ENCODE results near the gene CHN1.

The CHN1 gene

GRCh38 chr2:174959787-174960186 lies 45.4 kb downstream of the CHN1 start:
- TF ChIP-seq FOXP2 (optimal IDR thresholded peaks at IDR 0.05; ENCODE audit: borderline replicate concordance, extremely low read depth, extremely low read length, insufficient read depth) = no peak
- TF ChIP-seq SIN3A (IDR thresholded peaks at IDR 0.05; ENCODE audit: borderline replicate concordance, insufficient read depth, low read length) = no peak
- no peak for TF ChIP-seq POLR2AphosphoS5 (IDR thresholded peaks at IDR 0.05; ENCODE audit: low read depth, low read length)
- TF ChIP-seq, protein P1, sequence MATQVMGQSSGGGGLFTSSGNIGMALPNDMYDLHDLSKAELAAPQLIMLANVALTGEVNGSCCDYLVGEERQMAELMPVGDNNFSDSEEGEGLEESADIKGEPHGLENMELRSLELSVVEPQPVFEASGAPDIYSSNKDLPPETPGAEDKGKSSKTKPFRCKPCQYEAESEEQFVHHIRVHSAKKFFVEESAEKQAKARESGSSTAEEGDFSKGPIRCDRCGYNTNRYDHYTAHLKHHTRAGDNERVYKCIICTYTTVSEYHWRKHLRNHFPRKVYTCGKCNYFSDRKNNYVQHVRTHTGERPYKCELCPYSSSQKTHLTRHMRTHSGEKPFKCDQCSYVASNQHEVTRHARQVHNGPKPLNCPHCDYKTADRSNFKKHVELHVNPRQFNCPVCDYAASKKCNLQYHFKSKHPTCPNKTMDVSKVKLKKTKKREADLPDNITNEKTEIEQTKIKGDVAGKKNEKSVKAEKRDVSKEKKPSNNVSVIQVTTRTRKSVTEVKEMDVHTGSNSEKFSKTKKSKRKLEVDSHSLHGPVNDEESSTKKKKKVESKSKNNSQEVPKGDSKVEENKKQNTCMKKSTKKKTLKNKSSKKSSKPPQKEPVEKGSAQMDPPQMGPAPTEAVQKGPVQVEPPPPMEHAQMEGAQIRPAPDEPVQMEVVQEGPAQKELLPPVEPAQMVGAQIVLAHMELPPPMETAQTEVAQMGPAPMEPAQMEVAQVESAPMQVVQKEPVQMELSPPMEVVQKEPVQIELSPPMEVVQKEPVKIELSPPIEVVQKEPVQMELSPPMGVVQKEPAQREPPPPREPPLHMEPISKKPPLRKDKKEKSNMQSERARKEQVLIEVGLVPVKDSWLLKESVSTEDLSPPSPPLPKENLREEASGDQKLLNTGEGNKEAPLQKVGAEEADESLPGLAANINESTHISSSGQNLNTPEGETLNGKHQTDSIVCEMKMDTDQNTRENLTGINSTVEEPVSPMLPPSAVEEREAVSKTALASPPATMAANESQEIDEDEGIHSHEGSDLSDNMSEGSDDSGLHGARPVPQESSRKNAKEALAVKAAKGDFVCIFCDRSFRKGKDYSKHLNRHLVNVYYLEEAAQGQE (IDR thresholded peaks at IDR 0.05; ENCODE audit: insufficient read depth in 1 of 2, low read depth in 2 of 2, low read length in 2 of 2) = no peak
- TF ChIP-seq TAF1 (IDR thresholded peaks at IDR 0.05; ENCODE audit: borderline replicate concordance, insufficient read depth, low read length) = no peak

DNA sequence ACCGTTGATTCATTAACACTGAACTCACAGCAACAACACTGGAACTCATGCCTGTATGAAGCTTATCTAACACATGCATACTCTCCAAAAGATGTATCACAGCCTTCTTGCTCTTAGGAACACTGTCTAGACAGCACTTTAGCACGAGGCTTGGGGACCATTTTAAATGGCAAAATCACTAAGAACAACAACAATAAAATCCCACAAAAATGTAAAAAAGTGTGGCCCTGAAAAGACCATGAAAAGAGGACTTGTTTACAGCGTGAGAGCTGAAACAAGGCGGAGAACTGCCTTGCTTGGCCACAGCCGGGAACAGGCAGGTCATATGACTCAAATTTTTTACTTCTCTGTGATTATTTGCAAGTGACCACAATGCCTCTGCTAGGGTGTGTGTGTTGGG lies 48.1 kb downstream of the CHN1 start:
- TF ChIP-seq SIN3A (IDR thresholded peaks at IDR 0.05; ENCODE audit: borderline replicate concordance, insufficient read depth, low read length) (no peak), FOXP2 (optimal IDR thresholded peaks at IDR 0.05; ENCODE audit: borderline replicate concordance, extremely low read depth, extremely low read length, insufficient read depth) (no peak), TAF1 (IDR thresholded peaks at IDR 0.05; ENCODE audit: borderline replicate concordance, insufficient read depth, low read length) (no peak), POLR2AphosphoS5 (IDR thresholded peaks at IDR 0.05; ENCODE audit: low read depth, low read length) (no peak)
- TF ChIP-seq, protein P1 (IDR thresholded peaks at IDR 0.05; ENCODE audit: insufficient read depth in 1 of 2, low read depth in 2 of 2, low read length in 2 of 2) = no peak

DNA sequence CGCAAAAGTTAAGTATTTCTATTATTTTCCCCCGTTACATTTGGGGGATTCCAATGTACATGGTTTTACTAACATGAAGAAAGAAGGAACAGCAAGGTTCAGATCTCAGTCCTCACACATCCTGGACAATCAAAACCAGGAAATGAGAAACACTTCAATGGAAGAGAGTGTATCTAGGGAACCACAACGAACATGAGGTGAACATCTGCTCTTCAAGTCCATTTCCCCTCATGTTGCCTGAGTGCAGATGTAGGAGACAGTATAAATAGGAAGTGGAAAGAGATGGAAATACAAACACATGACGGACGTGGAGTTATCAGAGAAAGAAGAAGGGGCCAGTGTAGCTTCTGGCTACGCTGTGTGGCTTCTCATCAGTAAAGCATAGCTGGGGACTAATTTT lies 52.6 kb downstream of the CHN1 start:
- TF ChIP-seq FOXP2 (optimal IDR thresholded peaks at IDR 0.05; ENCODE audit: borderline replicate concordance, extremely low read depth, extremely low read length, insufficient read depth) (peak; percentile 42), TAF1 (IDR thresholded peaks at IDR 0.05; ENCODE audit: borderline replicate concordance, insufficient read depth, low read length) (no peak)
- TF ChIP-seq, protein P1 (IDR thresholded peaks at IDR 0.05; ENCODE audit: insufficient read depth in 1 of 2, low read depth in 2 of 2, low read length in 2 of 2) = 0 out of 4 replicates have a peak, but pooled peaks of 1 of the 2 experiments have one; percentile 21

DNA sequence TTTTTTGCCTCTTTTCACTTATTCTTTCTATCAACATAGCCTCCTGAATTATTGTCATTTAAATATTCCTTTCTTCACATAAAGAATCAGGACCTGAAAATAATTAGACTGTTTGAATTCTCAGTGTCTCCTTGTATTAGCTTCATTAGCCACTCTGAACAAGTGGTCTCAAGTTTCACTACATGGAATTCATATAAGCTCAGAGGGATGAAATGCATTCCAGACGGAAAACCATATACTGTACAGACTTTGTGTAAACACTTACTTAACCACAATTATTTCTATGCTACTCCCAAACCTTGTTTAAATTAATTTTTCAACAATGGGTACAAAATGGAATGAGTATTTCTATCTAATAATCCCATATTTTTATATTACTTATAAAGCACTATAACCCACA lies 53.4 kb downstream of the CHN1 start:
- no peak for TF ChIP-seq FOXP2 (optimal IDR thresholded peaks at IDR 0.05; ENCODE audit: borderline replicate concordance, extremely low read depth, extremely low read length, insufficient read depth)
- TF ChIP-seq TAF1 (IDR thresholded peaks at IDR 0.05; ENCODE audit: borderline replicate concordance, insufficient read depth, low read length) = no peak
- TF ChIP-seq SIN3A (IDR thresholded peaks at IDR 0.05; ENCODE audit: borderline replicate concordance, insufficient read depth, low read length) = no peak
- TF ChIP-seq, protein P1 (IDR thresholded peaks at IDR 0.05; ENCODE audit: insufficient read depth in 1 of 2, low read depth in 2 of 2, low read length in 2 of 2) = no peak
- TF ChIP-seq POLR2AphosphoS5 (IDR thresholded peaks at IDR 0.05; ENCODE audit: low read depth, low read length) = no peak
